VCaP (cell line): Measurements from ENCODE around the gene DCDC2B.

Source experiments
- H3K27ac ChIP-seq: fragments of 450-650 bp; 2 replicates; pipeline ENCODE4 v1.5.1; 2017
- CTCF ChIP-seq: fragments of 450-650 bp; conservative IDR thresholded peaks from 2 replicates; pipeline ENCODE4 v1.5.1; 2017; ENCODE audit warnings: mild to moderate bottlenecking, moderate library complexity

Gene DCDC2B

GRCh38 chr1:32204943-32205361, 3.9 kb upstream of the DCDC2B start:
- TF ChIP-seq CTCF: no peak
- peak overlapping the region; percentile 76; the same call in 1 of the 2 replicates for H3K27ac ChIP-seq

DNA sequence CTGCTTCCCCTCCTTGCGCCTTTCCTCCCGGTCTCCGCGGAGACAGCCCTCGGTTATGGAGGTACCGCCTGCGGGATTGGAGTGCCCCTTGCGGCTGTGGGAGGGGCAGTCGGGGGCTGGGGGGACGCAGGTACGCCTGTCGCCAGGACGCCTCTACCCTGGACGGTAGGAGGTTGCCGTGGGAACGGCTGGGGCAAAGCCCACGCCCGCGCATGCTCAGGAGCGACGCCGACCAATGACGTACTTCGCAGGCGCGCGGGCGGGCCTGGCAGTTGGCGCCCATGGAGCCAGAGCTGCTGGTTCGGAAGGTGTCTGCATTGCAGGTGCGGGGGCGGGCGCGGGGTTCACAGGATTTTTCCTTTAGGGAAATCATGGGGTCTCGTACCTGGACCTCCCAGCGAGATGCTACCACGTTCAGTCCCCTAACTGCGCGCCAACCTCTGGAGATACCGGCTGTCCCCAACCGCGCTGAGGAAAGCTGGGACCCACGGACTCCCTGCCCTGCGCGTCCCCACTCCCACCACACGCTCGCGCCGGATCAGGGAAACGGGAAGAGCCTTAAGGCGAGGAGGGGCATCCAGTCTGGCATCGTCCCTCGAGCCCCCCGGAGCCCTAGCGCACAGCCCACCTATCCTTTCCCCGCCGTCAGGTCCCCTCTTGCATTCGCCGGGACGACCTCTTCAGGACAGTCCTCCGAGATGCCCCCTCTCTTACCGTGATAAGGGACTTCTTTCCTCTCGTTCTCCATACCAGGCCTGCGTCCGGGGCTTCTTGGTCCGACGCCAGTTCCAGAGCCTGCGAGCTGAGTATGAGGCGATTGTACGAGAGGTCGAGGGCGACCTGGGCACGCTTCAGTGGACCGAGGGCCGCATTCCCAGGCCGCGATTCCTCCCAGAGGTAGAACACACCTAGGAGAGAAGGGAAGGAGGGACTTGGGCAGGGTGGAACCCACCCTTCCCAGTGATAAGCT, 3.2 kb upstream of the DCDC2B start, which contains the start of gene IQCC:
TSS of gene IQCC (plus strand) at position 271 of the 970 bp plus-strand sequence. CDS start at position 282, 11 bp downstream.
- TF ChIP-seq CTCF: no peak
- peak within 1 kb of the TSS; percentile 76; the same call in 1 of the 2 replicates for H3K27ac ChIP-seq

- TF ChIP-seq CTCF: no peak
- H3K27ac ChIP-seq: peak overlapping the region; percentile 38
Measured at GRCh38 chr1:32208469-32208868, 420 bp upstream of the DCDC2B start.

DNA sequence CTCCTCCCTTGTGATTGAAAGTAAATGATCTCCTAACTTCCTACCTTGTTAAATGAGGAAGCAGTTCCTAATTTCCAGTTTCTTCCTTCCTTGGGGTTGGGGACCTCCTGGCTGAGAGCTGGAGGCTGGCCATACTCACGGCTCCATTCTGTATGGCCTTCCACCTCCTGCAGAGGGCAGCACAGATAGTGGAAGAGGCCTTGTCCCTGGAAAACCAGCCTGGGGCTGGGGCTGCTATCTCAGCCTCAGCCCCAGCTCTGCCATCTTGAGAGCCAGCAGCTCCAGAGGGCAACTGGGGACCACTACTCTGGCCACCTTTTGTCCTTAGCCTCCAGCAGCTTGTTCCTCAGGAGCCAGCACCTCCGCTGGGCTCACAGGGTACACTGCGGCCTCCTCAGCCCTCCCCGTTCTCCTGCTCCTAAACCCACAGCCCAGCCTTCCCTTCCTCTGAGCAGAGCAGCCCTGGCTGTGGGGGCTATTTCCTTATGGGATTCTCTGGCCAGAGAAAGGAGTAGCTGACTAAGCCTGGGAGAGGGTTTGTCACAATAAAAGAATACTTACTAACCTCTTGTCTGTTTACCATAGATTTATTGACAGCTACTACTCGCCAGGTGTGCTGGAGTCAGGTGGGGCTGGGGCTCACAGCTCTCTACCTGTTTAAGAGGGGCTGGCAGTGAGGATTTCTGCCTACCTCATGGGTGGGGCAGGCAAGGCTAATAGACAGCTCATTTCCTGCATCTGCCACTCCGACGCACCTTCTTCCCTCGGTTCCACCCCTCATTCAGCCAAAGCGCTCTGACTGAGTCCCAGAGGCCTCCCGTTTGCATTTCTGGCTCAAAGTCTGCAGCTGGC, 7.0 kb downstream of the DCDC2B start:
- peak overlapping the region; percentile 89 for H3K27ac ChIP-seq
- peak; percentile 89 for TF ChIP-seq CTCF

GRCh38 chr1:32216566-32216965, 7.7 kb downstream of the DCDC2B start:
- no peak for TF ChIP-seq CTCF
- H3K27ac ChIP-seq: peak overlapping the region; percentile 89

- no peak for TF ChIP-seq CTCF
- H3K27ac ChIP-seq: no peak overlapping the region
Measured at GRCh38 chr1:32219022-32219421, 10.1 kb downstream of the DCDC2B start.
